ENCODE measurements around the gene IGF1R.

DNA sequence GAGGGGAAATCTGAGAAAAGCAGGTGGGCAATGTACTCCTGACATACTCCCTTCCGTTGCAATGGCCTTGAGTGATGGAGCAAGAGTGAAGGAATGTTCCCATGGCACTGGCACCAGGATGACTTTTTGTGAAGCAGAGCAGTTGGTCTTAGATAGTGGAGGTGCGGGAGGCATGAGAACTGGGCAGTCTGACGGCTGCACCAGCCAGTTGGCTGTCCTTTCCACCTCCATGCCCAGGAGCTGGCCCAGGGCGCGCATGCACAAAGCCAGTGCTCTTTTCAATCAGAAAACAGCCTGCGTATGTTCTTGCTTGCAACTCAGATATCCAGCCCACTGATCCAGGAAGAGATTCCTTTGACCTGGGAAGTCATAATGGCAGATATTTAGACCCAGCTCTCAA lies 222.4 kb downstream of the IGF1R start:
- TF ChIP-seq, protein P1, sequence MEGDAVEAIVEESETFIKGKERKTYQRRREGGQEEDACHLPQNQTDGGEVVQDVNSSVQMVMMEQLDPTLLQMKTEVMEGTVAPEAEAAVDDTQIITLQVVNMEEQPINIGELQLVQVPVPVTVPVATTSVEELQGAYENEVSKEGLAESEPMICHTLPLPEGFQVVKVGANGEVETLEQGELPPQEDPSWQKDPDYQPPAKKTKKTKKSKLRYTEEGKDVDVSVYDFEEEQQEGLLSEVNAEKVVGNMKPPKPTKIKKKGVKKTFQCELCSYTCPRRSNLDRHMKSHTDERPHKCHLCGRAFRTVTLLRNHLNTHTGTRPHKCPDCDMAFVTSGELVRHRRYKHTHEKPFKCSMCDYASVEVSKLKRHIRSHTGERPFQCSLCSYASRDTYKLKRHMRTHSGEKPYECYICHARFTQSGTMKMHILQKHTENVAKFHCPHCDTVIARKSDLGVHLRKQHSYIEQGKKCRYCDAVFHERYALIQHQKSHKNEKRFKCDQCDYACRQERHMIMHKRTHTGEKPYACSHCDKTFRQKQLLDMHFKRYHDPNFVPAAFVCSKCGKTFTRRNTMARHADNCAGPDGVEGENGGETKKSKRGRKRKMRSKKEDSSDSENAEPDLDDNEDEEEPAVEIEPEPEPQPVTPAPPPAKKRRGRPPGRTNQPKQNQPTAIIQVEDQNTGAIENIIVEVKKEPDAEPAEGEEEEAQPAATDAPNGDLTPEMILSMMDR (IDR thresholded peaks at IDR 0.05; ENCODE audit: insufficient read depth, low read length, poor library complexity, severe bottlenecking): no peak
- TF ChIP-seq EZH2phosphoT487 (conservative IDR thresholded peaks at IDR 0.05; ENCODE audit: low read length): no peak
